CD4-positive, alpha-beta memory T cell (primary cell): Measurements from ENCODE around the gene ADAT1. TPM values are rescaled to one million over a fixed set of nuclear protein-coding genes. Genes with fewer than 3 reads are reported as not detected.

ENCODE experiments used
- CTCF ChIA-PET: fragments of 350-600 bp; sonication (Branson Sonifier 250); formaldehyde crosslinking; loops from one replicate; lab custom pipeline; 2021; ENCODE audit warnings: inconsistent platforms; ENCODE audit not compliant: partially characterized antibody; lab: Charles Lee
- POLR2A ChIA-PET: fragments of 350-600 bp; sonication (Branson Sonifier 250); formaldehyde crosslinking; loops from one replicate; lab custom pipeline; 2021; ENCODE audit not compliant: partially characterized antibody; lab: Charles Lee
- DNase-seq, 5 donors: peaks; one replicate each; pipeline versions ENCODE4 v3.0.0 to v3.0.0-alpha.2; 2020 to 2022; ENCODE audit warnings: mixed read lengths in 1 of 5
- H3K27ac ChIP-seq: one replicate; pipeline ENCODE4 v1.7.0; 2013; ENCODE audit warnings: low read depth, low read length
- H3K27me3 ChIP-seq: 2 replicates; pipeline ENCODE4 v1.7.0; 2013; ENCODE audit warnings: mild to moderate bottlenecking, low read length, moderate library complexity; ENCODE audit not compliant: insufficient read depth
- H3K36me3 ChIP-seq: 2 replicates; pipeline ENCODE4 v1.7.0; 2013; ENCODE audit warnings: mild to moderate bottlenecking, low read length, moderate library complexity; ENCODE audit not compliant: insufficient read depth
- H3K4me1 ChIP-seq: 2 replicates; pipeline ENCODE4 v1.7.0; 2013; ENCODE audit warnings: mild to moderate bottlenecking, low read length, moderate library complexity; ENCODE audit not compliant: insufficient read depth
- H3K4me3 ChIP-seq, 2 donors: one replicate each; pipeline ENCODE4 v1.7.0; 2013; ENCODE audit warnings: low read length in 2 of 2, mild to moderate bottlenecking in 1 of 2
- H3K9me3 ChIP-seq, 2 donors: one replicate each; pipeline ENCODE4 v1.7.0; 2013; ENCODE audit warnings: low read length in 2 of 2, control low read depth in 1 of 2; ENCODE audit not compliant: control insufficient read depth in 1 of 2
- H3K27ac Mint-ChIP-seq, 7 donors: one replicate each; pipeline ENCODE4 v1.8.0; 2020 to 2021; ENCODE audit warnings: mixed read lengths in 7 of 7, mild to moderate bottlenecking in 6 of 7, inconsistent platforms in 3 of 7, moderate library complexity in 3 of 7
- H3K27me3 Mint-ChIP-seq, 2 donors: one replicate each; pipeline ENCODE4 v1.8.0; 2020 to 2021; ENCODE audit warnings: mixed read lengths in 2 of 2
- H3K36me3 Mint-ChIP-seq, 2 donors: one replicate each; pipeline ENCODE4 v1.8.0; 2020 to 2021; ENCODE audit warnings: mixed read lengths in 2 of 2, inconsistent platforms in 1 of 2, mild to moderate bottlenecking in 1 of 2
- H3K4me1 Mint-ChIP-seq, 4 donors: one replicate each; pipeline ENCODE4 v1.8.0; 2020 to 2021; ENCODE audit warnings: mixed read lengths in 4 of 4, mild to moderate bottlenecking in 1 of 4
- H3K4me3 Mint-ChIP-seq, 8 donors: one replicate each; pipeline ENCODE4 v1.8.0; 2020 to 2021; ENCODE audit warnings: mixed read lengths in 8 of 8, mild to moderate bottlenecking in 7 of 8, moderate library complexity in 6 of 8, inconsistent platforms in 3 of 8
- H3K9me3 Mint-ChIP-seq, 8 donors: one replicate each; pipeline ENCODE4 v1.8.0; 2020 to 2021; ENCODE audit warnings: mixed read lengths in 8 of 8, mild to moderate bottlenecking in 5 of 8, inconsistent platforms in 3 of 8, moderate library complexity in 1 of 8
- intact Hi-C: fragments of 100-400 bp; cut with micrococcal nuclease; formaldehyde crosslinking; loops from one replicate; pipeline ENCODE4 v1.15.1; 2023
- polyA plus RNA-seq, 2 donors: library from polyadenylated mRNA; unstranded; fragments of 300-500 nt; fragmentation: Illumina TruSeq; gene quantifications; one replicate each; pipeline ENCODE4 v1.2.3, GENCODE V29; 2021
- total RNA-seq, 2 experiments: library from RNA; stranded (reverse); gene quantifications; one replicate each; pipeline ENCODE4 v1.2.3, GENCODE V29; 2021

The ADAT1 gene
- total and polyA plus RNA-seq, 4 experiments from 2014 or later = 44.4 to 93.9 (median 71.6) TPM

- H3K36me3 Mint-ChIP-seq = no peaks in the 10 kb centered on the region
- intact Hi-C loops = no loop called here
- H3K27ac Mint-ChIP-seq = no peak overlapping the region
- DNase-seq = no peak
- H3K9me3 Mint-ChIP-seq = no peaks in the 10 kb centered on the region
- ChIA-PET CTCF (interaction anchor here (1.5 kb wide), 1 partner anchor 63 kb away, joined by 3 read pairs; no protein-coding TSS in a partner anchor), POLR2A (interaction anchor here (1.0 kb wide), 1 partner anchor 89 kb away, joined by 3 read pairs; the partner anchor contains the start of gene TERF2IP)
- H3K36me3 ChIP-seq = no peaks in the 10 kb centered on the region
- H3K4me1 Mint-ChIP-seq = peaks cover 3 to 16% (median 10%) of the 10 kb centered on the region in 4 donors
- H3K9me3 ChIP-seq = no peaks in the 10 kb centered on the region
- no peak overlapping the region for H3K4me3 ChIP-seq
- H3K27me3 ChIP-seq = no peaks in the 10 kb centered on the region
- H3K27ac ChIP-seq = no peak overlapping the region
- peaks cover 15% of the 10 kb centered on the region for H3K4me1 ChIP-seq
- H3K4me3 Mint-ChIP-seq = no peak overlapping the region
- peaks cover 0 to 8% of the 10 kb centered on the region in 2 donors for H3K27me3 Mint-ChIP-seq
Measured at GRCh38 chr16:75558846-75559401, 64.2 kb downstream of the ADAT1 start.

DNA sequence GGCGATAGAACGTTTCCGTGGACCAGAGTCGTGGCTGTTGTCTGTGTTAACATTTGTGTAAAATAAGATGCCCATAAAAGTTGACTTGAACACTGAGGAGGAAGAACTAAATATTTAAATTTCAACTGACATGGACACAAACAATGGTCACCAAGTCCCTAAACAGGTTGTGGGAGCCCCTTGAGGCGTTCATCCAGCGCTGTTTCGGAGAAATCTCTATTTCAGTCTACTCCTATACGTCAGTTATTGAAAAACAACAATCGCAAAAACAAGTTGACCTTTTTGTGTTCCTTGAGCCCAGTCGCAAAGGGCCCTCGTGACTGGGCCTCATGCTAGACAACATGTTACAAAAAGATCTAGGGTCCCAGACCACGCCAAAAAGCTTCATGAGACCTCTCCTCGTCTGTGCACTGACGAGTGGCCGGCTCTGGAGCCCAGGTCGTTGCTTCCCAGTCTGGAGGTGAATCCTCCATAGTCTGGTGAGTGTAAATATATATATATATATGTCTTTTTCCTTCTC is 66.6 kb downstream of the ADAT1 start:
- Mint-ChIP-seq H3K4me3 (peak overlapping the region; percentile 87 to 95 (median 90)), H3K36me3 (no peaks in the 10 kb centered on the region), H3K27ac (peak overlapping the region; percentile 88 to 98 (median 94)), H3K4me1 (peaks cover 3 to 16% (median 10%) of the 10 kb centered on the region in 4 donors), H3K9me3 (no peaks in the 10 kb centered on the region), H3K27me3 (peaks cover 0 to 1% of the 10 kb centered on the region in 2 donors)
- H3K27ac ChIP-seq = peak overlapping the region; percentile 68
- DNase-seq = no peak
- peaks cover 15% of the 10 kb centered on the region for H3K4me1 ChIP-seq
- H3K4me3 ChIP-seq = peak overlapping the region in 1 of 2 donors; percentile 76
- POLR2A ChIA-PET = interaction anchor here (0.9 to 4.0 kb wide), 15 partner anchors 9 to 123 kb away, joined by 3 to 38 read pairs (median 3); partner anchors contain the start of genes ADAT1, CFDP1, GABARAPL2 and KARS1
- intact Hi-C loops = loop anchor here (1.0 to 2.0 kb wide), 7 partner anchors 10 to 408 kb away; partner anchors contain the start of genes ADAT1, CFDP1, GABARAPL2 and TMEM170A
- H3K27me3 ChIP-seq = no peaks in the 10 kb centered on the region
- no peaks in the 10 kb centered on the region for H3K9me3 ChIP-seq
- CTCF ChIA-PET = interaction anchor here (1.0 to 2.6 kb wide), 9 partner anchors 8 to 324 kb away, joined by 3 to 14 read pairs (median 5); partner anchors contain the start of gene GABARAPL2
- no peaks in the 10 kb centered on the region for H3K36me3 ChIP-seq

GRCh38 chr16:75555707-75556430 is 67.2 kb downstream of the ADAT1 start, which contains the start of gene TMEM231:
Gene TMEM231 (minus strand): TSS chr16:75556252. CDS start chr16:75556209, 43 bp downstream.
- H3K36me3 Mint-ChIP-seq = no peaks in the 10 kb centered on the region
- POLR2A ChIA-PET = interaction anchor here (0.9 to 4.0 kb wide), 14 partner anchors 10 to 122 kb away, joined by 3 to 38 read pairs (median 4); partner anchors contain the start of genes ADAT1, CFDP1, GABARAPL2 and KARS1
- H3K4me3 Mint-ChIP-seq = peak within 1 kb of the TSS; percentile 87 to 95 (median 90)

GRCh38 chr16:75555213-75555706 is 67.8 kb downstream of the ADAT1 start:
- peak overlapping the region; percentile 68 for H3K27ac ChIP-seq
- H3K27me3 ChIP-seq = no peaks in the 10 kb centered on the region
- no peaks in the 10 kb centered on the region for H3K9me3 ChIP-seq
- peaks cover 17% of the 10 kb centered on the region for H3K4me1 ChIP-seq
- H3K4me1 Mint-ChIP-seq = peaks cover 3 to 16% (median 10%) of the 10 kb centered on the region in 4 donors
- POLR2A ChIA-PET = interaction anchor here (0.9 to 4.0 kb wide), 11 partner anchors 11 to 122 kb away, joined by 3 to 38 read pairs (median 5); partner anchors contain the start of genes ADAT1, CFDP1, GABARAPL2 and KARS1
- H3K27me3 Mint-ChIP-seq = peaks cover 0 to 1% of the 10 kb centered on the region in 2 donors
- H3K4me3 ChIP-seq = peak overlapping the region; percentile 75 to 76
- peak overlapping the region; percentile 89 to 96 (median 92) for H3K27ac Mint-ChIP-seq
- CTCF ChIA-PET = interaction anchor here (0.9 to 2.6 kb wide), 9 partner anchors 9 to 323 kb away, joined by 3 to 14 read pairs (median 5); partner anchors contain the start of genes GABARAPL2 and TMEM170A
- no peaks in the 10 kb centered on the region for H3K9me3 Mint-ChIP-seq
- no peak for DNase-seq
- no peaks in the 10 kb centered on the region for H3K36me3 Mint-ChIP-seq
- peak overlapping the region; percentile 87 to 95 (median 90) for H3K4me3 Mint-ChIP-seq
- intact Hi-C loops = loop anchor here (2.0 kb wide), 1 partner anchor 1636 kb away; the partner anchor contains the start of gene MON1B
- H3K36me3 ChIP-seq = no peaks in the 10 kb centered on the region

More at GRCh38 chr16:75555707-75556430, 67.2 kb downstream of the ADAT1 start, which contains the start of gene TMEM231:
- no peaks in the 10 kb centered on the region for H3K27me3 ChIP-seq
- no peaks in the 10 kb centered on the region for H3K36me3 ChIP-seq
- H3K4me1 ChIP-seq = peaks cover 15% of the 10 kb centered on the region
- no peaks in the 10 kb centered on the region for H3K9me3 ChIP-seq
- CTCF ChIA-PET = interaction anchor here (1.0 to 2.6 kb wide), 8 partner anchors 9 to 323 kb away, joined by 3 to 14 read pairs (median 5); partner anchors contain the start of gene GABARAPL2
- H3K9me3 Mint-ChIP-seq = no peaks in the 10 kb centered on the region
- peaks cover 3 to 16% (median 10%) of the 10 kb centered on the region in 4 donors for H3K4me1 Mint-ChIP-seq
- peak within 1 kb of the TSS; percentile 75 to 76 for H3K4me3 ChIP-seq
- DNase-seq = peak; percentile 94 to 98 (median 96)
- H3K27me3 Mint-ChIP-seq = peaks cover 0 to 1% of the 10 kb centered on the region in 2 donors
- H3K27ac ChIP-seq = peak within 1 kb of the TSS; percentile 68
- H3K27ac Mint-ChIP-seq = peak within 1 kb of the TSS; percentile 89 to 98 (median 95)
- intact Hi-C loops = loop anchor here (1.0 to 2.0 kb wide), 8 partner anchors 10 to 1635 kb away; partner anchors contain the start of genes ADAT1, CFDP1, GABARAPL2 and MON1B

DNA sequence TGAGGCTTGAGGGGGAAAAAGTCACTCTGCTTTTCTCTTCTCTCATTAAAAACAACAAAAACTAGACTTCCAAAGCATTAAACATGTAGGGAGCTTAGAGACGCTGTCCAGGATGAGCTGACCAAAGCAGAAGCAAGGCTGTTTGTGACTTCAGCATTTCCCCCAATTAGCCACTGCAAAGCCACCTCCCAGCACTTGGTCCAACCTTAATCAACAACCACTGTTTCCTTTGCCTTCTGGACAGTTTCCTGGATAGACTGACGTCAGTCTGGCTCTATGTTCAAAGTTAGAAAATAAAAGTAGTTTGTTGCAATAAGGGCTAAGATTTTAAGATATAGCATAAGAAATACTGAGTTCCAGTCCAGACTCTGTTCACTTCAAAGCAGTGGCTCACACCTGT is 70.1 kb downstream of the ADAT1 start:
- H3K36me3 Mint-ChIP-seq = no peaks in the 10 kb centered on the region
- peaks cover 3 to 18% (median 10%) of the 10 kb centered on the region in 4 donors for H3K4me1 Mint-ChIP-seq
- ChIA-PET POLR2A (interaction anchor here (2.0 kb wide), 1 partner anchor 13 kb away, joined by 7 read pairs; the partner anchor contains the start of gene GABARAPL2), CTCF (interaction anchor here (0.7 to 2.5 kb wide), 2 partner anchors 36 to 102 kb away, joined by 3 to 13 read pairs; no protein-coding TSS in a partner anchor)
- Histone ChIP-seq H3K27ac (no peak overlapping the region), H3K36me3 (no peaks in the 10 kb centered on the region), H3K9me3 (no peaks in the 10 kb centered on the region), H3K4me3 (no peak overlapping the region), H3K4me1 (peaks cover 21% of the 10 kb centered on the region), H3K27me3 (no peaks in the 10 kb centered on the region)
- intact Hi-C loops = no loop called here
- peaks cover 0 to 1% of the 10 kb centered on the region in 2 donors for H3K27me3 Mint-ChIP-seq
- no peaks in the 10 kb centered on the region for H3K9me3 Mint-ChIP-seq
- no peak overlapping the region for H3K27ac Mint-ChIP-seq
- no peak overlapping the region for H3K4me3 Mint-ChIP-seq
- DNase-seq = no peak

DNA sequence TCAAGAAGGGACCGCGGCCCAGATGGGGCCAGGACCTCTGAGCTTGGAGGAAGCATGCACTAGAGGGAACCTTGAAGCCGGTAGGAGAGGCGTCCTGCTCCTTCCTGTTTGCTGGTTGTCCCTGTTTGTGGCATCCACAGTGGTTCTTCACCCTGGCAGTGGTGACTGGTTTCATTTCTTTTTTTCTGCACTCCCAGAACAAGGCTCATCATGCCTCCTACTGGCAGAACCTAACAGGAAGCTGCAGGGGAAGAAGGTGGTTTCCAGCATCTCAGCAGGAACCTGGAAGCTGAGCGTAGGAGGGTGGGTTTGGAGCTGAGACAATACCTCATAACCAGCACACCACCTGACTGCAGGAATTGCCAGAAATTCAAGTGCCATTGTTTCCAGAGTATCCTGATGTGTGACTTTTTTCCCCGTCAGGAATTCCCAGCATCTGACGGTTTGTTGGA is 72.8 kb downstream of the ADAT1 start:
- peak in 3 of 5 donors; percentile 6 to 55 (median 36) for DNase-seq
- intact Hi-C loops = no loop called here
- H3K36me3 ChIP-seq = no peaks in the 10 kb centered on the region
- peaks cover 8% of the 10 kb centered on the region for H3K4me1 ChIP-seq
- no peaks in the 10 kb centered on the region for H3K9me3 Mint-ChIP-seq
- H3K4me3 ChIP-seq = no peak overlapping the region
- no peaks in the 10 kb centered on the region for H3K27me3 ChIP-seq
- peaks cover 0 to 9% (median under 1%) of the 10 kb centered on the region in 4 donors for H3K4me1 Mint-ChIP-seq
- no peaks in the 10 kb centered on the region for H3K9me3 ChIP-seq
- ChIA-PET POLR2A (no interaction called here), CTCF (interaction anchor here (0.6 to 3.6 kb wide), 7 partner anchors 15 to 214 kb away, joined by 3 to 19 read pairs (median 4); partner anchors contain the start of genes CFDP1 and TMEM170A)
- no peaks in the 10 kb centered on the region for H3K36me3 Mint-ChIP-seq
- no peak overlapping the region for H3K4me3 Mint-ChIP-seq
- no peak overlapping the region for H3K27ac Mint-ChIP-seq
- H3K27ac ChIP-seq = no peak overlapping the region
- H3K27me3 Mint-ChIP-seq = no peaks in the 10 kb centered on the region
